ENCODE measurements around the gene AMIGO1.

DNA sequence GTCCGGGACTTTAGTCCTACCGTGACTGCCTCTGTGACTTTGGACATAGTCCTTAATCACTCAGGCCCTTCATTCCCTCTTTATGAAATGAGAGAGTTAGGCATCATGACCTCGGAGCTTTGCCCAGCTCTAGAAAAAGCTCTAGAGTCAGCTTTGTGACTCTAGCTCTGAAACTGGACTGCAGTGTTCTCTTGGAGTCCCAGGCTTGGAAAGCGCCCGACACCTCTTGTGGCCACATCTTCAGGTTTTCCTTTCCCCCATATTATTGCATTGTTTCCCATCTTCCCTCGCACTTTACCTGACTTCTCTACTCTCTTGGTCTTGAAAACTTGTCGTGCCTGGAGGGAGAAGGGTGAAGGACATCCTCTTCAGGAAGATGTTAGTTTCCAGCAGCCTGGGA is 12.5 kb upstream of the AMIGO1 start:
- TF ChIP-seq, protein P1, sequence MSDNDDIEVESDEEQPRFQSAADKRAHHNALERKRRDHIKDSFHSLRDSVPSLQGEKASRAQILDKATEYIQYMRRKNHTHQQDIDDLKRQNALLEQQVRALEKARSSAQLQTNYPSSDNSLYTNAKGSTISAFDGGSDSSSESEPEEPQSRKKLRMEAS (IDR thresholded peaks at IDR 0.05): no peak
- TF ChIP-seq EZH2 (IDR thresholded peaks at IDR 0.05; ENCODE audit: low read depth, low read length, severe bottlenecking) (no peak), SIN3A (conservative IDR thresholded peaks at IDR 0.05 in 1 of 2, IDR thresholded peaks at IDR 0.05 in 1 of 2; ENCODE audit: low read depth in 1 of 2, low read length in 2 of 2) (no peak), TEAD4 (IDR thresholded peaks at IDR 0.05; ENCODE audit: low read depth, low read length) (no peak), RNF2 (IDR thresholded peaks at IDR 0.05; ENCODE audit: borderline replicate concordance, low read depth, low read length, missing control alignments, poor library complexity, severe bottlenecking) (no peak), SAP30 (IDR thresholded peaks at IDR 0.05; ENCODE audit: insufficient read depth, insufficient replicate concordance, low read length) (no peak)
- TF ChIP-seq, protein P2, sequence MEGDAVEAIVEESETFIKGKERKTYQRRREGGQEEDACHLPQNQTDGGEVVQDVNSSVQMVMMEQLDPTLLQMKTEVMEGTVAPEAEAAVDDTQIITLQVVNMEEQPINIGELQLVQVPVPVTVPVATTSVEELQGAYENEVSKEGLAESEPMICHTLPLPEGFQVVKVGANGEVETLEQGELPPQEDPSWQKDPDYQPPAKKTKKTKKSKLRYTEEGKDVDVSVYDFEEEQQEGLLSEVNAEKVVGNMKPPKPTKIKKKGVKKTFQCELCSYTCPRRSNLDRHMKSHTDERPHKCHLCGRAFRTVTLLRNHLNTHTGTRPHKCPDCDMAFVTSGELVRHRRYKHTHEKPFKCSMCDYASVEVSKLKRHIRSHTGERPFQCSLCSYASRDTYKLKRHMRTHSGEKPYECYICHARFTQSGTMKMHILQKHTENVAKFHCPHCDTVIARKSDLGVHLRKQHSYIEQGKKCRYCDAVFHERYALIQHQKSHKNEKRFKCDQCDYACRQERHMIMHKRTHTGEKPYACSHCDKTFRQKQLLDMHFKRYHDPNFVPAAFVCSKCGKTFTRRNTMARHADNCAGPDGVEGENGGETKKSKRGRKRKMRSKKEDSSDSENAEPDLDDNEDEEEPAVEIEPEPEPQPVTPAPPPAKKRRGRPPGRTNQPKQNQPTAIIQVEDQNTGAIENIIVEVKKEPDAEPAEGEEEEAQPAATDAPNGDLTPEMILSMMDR (IDR thresholded peaks at IDR 0.05; ENCODE audit: control extremely low read depth in 1 of 3, insufficient read depth in 1 of 3, low read depth in 1 of 3, low read length in 3 of 3): no peak
